Measurements from ENCODE around the gene TBC1D16.
A peak's percentile ranks its signal among the peaks of the same experiment; 100 is the strongest.
"Not testable (repeated sequence)": the region's sequence is repeated elsewhere in the genome, so short reads cannot be mapped to it uniquely, and the experiment has no call there.

The TBC1D16 gene

DNA sequence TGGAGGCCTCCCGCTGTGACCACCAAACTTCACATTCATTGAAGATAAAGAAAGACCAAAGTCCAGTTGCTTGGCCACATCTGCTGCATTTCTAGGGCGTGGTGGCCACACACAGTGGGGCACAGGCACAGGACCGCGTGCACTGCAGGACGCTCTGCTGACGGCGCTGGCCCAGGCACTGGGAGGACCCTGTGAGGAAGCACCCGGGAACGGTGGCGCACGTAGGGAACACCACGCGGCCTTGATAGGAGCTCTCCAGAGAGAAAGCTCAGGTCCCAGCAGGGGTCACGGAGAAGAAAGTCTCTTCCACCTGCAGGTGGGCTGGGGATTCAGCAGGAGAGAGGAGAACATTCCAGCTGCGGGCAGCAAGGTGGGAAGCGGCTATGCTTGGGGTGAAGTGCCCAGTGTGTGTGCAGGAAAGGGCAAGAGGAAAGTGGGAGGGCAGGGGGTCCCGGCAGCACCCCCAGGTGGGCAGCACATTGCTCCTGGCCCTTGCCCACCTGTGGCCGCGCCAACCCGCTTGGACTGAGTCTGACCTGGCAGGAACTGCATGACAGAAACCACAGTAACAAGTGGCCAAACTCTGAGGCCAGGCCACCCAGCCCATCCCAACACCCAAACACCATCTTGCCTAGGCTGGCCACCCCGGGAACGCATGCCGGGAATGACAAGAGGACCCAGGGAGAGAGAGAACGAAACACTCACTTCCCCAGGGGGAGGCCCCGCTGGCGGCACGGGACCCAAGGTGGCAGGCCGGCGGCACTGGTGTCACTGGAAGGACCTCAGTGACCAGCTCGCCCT, 32.8 kb downstream of the TBC1D16 start:
- no peak for DNase-seq

DNA sequence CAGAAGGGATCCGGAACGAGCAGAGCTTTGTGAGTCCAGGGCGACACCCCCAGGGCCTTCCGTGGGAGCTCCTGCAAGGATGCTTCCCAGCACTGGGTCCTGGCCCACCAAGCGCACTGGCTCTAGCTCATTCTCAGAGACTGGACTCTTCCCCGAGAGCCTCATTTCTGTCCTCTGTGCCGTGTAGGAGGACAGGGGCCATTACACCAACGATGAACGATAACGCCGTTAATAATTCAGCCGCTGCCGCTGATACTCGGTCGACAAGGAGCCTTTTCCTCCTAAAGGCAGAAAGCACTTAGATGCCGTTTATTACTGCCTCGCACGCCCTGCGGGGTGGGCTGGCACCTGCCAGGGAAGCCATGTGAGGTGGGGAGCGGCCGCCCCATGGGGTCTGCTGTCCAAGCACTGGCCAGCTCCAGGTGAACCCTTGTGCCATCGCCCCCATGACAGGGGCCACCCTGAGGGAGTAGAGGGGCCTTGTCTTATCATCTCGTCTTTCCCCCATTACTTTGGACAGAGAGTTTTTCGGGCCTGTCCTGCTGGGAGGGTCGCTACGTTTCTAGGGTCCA, 33.5 kb downstream of the TBC1D16 start:
- DNase-seq, result no peak

DNA sequence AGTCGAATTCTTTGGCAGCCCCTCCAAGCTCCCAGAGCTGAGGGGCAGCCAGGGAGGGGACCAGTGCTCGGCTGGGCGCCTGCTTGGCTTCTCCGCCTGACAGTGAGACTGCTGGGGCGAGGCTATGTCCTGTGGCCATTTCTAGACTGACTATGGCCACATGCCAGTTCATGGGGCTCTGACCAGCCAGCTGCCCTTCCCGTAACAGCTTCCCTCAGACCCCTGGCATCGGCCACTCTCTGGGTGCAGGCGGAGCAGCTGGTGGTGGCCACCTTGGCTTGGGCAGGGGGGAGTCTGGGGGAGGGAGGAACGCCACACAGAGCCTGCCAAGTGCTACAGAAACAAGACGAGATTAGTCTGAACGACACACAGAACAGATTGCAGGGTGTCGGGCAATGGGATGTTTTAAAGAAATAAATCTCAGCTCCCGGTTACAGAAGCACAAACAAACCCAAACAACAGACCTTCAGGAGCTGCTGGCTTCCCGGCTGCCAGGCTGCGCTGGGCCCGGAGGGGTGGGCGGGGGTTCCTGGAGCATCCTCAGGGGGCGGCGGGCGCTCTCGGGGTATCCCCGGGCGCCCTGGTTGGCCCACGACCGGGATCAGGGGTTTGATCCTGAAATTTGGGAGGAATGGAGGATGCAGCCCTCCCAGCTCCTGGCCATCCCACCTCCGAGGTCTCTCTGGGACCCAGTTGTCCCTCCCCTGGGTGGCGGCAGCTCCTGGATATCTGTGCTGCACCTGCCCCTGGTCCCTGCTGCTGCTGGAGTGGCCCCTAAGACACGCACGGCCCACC, 34.5 kb downstream of the TBC1D16 start:
- DNase-seq, result no peak

DNA sequence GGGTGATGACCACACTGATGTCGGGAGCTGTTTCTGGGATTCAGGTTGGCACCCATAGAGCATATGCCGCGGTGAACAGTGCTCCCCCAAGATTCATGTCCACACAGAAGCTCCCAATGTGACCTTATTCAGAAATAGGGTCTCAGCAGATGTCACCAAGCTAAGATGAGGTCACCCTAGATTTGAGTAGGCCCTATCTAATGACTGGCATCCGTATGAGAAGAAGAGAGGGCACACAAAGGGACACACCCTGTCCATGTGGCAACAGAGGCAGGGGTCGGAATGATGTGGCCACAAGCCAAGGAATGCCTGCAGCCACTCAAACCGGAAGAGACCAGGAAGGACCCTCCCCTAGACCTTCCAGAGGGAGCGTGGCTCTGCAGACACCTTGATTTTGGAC, 35.5 kb downstream of the TBC1D16 start:
- DNase-seq, result no peak

DNA sequence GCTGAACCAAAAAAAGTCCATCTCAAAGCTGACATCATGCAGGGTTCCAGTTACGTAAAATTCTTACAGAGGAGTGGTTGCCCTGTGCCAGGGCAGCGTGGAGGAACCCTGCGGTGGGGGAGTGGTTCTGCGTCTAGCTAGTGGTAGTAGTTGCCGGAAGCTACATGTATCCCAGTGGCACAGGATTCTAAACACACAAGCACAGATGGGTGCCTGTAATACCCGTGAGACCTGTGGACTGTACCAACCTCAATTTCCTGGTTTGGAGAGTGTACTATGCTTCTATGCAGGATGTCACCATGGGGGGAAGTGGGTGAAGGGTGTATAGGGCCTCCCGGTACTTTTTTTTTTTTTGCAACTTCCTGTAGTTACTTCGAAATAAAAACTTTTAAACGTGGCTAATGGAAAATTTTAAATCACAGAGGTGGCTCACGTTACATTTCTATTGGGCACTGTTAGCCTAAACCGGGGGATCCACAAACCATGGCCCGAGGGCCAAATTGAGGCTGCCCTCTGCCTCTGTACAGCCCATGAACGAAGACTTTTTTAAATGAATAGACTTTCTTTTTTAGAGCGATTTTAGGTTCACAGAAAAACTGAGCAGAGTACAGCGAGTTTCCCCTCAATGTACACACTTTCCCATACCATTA, 38.5 kb downstream of the TBC1D16 start:
- DNase-seq, result peak; percentile 89

DNA sequence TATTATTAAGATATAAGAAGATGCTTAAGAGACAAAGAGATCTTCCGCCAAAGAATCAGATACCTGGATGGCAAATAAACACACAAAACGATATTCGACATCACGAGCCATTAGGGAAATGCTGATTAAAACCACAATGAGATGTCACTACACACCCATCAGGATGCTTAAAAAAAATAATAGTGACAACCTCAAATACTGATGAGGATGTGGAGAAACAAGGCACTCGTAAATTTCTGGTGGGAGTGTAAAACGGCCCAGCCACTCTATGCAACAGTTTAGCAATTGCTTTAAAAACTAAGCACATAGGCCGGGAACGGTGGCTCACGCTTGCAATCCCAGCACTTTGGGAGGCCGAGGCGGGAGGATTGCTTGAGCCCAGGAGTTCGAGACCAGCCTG, 39.4 kb downstream of the TBC1D16 start:
- DNase-seq, result no peak

DNA sequence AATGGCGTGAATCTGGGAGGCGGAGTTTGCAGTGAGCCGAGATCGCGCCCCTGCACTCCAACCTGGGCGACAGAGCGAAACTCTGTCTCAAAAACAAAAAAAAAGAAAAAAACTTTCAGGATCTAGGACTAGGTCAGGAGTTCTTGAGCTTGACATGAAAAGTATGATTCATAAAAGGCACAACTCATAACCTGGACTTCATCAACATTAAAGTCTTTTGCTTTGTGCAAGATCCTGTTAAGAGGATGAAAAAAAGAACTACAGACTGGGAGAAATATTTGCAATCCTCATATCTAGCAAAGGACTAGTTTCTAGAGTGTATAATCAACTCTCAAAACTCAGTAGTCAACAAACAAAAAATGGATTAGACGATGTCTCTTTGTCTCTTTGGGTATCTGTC, 40.0 kb downstream of the TBC1D16 start:
- DNase-seq, result no peak

DNA sequence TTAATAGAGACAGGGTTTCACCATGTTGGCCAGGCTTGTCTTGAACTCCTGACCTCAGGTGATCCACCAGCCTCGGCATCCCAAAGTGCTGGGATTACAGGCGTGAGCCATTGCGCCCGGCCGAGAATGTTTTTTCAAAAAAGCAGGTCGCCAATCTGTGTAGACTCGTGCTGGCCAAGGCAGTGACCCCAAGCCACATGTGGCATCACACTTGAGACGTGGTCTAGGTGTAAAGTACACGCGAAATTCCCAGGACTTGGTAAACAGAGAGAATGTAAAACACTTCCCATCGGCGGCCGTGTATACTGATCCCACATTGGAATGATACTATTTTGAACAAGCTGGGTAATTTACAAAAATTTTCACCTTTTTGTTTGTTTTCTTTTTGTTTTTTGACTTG, 41.1 kb downstream of the TBC1D16 start:
- no peak for DNase-seq

DNA sequence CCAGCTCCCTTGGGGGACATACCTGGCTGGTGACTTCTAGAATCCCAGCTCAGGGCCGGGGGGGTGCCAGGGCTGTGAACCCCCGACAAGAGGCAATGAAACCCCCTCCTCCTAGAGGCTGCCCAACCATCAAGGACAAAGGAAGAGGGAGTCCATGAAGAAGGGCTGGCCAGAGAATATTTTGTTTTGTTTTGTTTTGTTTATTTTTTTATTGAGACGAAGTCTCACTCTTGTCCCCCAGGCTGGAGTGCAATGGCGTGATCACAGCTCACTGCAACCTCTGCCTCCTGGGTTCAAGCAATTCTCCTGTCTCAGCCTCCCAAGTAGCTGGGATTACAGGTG, 41.5 kb downstream of the TBC1D16 start:
- DNase-seq, result not testable (repeated sequence)

DNA sequence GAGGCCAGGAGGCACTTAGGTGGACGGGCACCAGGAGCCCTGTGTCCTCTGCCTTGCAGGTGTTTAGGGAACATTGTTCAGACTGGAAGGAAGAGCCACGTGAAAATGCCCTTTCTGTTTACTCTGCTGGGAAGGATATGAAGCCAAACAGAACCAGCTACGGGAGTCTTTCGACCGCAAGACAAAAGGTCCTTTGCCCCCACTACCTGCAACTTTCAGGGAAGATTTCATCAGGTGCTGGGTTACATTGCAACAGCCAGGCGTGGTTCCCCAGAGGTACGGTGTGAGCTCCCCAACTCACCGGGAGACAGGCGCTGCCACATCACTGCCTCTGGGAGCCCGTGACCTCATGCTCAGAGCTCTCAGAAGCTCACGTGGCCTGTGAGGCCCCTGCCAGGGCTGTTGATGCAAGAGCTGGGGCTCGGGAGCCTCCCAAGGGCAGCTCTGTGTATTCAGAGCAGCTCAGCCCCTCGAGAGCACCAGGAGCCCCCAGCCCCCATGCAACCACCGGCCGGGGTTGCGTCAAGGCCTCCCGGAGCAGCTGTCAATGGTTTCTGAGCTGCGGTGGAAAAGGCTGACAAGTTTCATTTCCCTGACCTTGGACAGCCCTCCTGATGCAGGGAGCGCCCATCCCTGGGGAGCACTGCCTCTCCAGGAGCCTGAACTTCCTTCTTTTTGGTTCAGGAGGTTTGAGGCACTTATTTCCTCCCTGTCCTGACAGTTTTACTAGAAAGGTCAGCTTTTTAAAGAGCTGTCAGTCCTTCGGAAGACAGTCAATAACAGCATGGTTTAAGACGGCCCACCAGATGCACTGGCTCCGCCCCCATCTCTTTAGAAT, 42.1 kb downstream of the TBC1D16 start:
- peak; percentile 64 for DNase-seq

DNA sequence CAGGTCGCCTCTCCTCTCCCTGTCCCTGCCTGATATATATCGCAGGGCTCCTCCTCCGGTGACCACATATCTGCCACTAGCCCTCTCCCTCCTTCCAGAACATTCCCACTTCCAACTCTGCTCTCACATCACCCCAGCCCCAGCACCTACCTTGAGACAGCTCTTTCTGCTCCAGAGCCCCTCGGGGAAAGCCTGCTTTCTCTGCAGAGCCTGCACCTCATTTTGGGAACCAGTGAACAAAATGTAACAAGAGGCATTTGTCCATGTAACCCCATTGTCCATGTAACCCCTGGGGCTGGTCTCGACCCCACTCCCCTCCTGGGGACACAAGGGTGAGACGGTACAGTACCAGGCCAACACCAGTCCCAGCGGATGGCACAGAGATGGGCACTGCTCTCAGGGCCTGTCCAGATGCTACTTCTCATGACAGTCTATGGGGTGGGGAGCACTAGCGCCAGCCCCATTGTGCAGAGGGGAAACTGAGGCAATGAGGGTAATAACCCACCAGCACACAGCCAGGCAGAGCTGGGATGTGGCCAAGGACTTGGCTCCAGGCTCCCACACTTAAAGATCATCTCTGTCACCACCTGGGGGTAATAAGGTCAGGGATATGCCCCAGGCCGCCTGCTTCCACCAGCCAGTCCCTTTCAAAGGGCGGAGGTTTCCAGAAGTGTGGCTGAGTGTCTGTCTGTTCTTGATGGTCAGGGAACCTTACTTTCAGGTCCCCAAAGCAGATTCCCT, 42.9 kb downstream of the TBC1D16 start:
- DNase-seq, result no peak

DNA sequence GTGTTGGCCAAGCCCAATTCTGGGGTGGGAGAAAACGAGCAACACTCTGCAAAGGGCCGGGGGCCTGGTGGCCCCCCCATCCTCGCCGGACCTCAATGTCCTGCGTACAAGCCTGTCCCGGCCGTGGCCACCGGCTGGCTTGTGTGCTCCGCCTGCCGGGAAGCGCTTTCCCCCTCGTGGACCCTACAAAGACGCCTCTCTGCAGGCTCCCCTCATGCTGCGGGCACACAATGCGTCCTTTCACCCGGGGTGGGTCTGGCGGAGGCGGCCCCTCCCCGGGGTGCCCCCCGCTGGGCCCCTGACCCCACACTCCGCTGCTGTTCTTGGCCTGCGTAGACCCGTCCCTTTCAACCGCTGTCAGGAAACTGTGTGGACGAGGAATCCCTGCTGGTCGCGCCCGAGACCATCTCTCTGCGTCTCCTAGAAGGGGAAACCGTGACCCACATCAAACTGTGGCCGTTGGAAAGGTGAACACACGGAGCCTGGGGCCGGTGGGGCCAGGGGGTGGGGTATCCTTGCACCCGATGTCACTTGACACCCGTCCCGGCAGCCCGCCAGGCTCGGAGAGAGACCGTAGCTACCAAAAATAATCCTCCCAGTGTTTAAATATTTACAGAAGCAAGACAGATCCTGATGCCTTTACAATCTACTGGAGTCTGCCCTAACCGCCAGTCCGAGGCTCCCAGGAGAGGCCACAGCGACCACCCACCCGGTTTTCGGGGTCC, 43.6 kb downstream of the TBC1D16 start:
- DNase-seq, result no peak

DNA sequence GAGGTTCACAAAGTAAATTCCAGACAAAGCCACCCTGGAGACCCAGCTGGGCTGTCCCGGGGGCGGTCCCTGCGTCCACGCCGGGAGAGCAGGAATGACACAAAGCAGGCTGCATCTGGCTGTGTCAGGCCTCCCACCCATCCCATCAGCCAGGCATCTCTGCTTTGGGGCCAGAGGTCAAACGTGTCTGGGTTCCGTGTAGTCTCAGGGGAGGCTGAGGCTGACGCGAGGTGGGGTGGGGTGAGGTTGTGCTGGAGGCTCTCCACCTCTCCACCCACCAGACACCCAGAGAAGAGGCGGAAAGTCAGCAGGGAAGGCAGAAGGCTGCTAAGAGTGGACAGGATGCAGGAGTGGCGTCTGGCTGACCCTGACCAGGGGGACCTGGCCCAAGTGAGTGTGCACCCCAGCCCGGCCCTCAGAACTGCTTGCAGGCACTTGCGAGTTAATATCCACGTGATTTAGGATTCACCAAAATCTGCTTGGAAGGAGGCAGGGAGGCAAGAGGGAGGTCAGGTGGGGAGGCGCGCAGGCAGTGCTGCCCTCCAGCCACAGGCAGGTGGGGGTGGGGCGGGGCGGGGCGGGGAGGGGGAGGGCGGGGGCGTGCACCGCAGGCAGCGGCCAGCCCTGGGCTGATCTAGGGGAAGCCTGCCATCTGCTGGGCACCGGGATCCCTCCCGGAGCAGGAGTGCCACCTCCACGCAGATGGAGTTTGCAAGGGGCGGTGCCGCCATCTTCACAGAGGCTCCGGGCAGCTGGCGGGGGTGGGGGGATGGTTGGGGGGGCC, 44.3 kb downstream of the TBC1D16 start:
- peak; percentile 86 for DNase-seq

DNA sequence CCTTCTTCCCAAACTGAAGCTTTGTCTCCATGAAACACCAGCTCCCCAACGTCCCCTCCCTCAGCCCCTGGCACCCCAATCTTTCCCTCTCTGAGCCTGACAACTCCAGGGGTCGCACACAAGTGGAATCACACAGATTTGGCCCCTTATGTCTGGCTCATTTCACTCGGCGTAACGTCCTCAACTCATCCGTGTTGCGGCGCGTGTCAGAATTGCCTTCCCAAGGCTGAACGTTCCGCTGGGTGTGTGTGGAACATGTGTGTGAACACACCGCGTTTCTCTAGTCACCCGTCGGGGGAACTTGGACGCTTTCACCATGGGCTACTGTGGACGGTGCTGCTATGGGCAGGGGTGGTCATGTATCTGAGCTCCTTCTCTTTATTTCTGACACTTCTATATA, 45.0 kb downstream of the TBC1D16 start:
- DNase-seq, result no peak

DNA sequence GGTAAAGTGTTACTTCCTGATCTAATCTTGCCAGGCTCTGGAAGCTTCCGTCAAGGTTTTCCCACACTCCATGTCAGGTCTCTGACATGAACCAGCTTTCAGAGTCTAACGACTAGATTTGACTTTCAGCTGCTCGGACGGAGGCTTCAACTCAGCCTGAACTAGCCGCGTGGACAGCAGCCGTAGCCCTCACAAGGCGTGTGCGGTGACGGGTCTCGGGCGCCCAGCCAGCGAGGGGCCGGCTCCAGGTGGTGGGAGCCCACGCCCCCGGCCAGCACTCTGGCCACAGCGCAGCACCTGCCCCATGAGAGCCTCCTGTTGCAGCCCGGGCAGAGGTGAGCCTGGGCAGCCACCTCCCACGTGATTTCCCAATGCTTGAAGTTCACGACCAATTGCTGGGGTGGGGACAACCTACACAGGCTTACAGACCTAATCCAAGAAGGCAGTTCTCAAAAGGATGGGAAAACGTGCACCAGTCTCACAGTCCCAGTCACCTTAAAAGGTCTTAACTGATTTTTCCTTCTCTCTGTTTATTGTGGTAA, 45.5 kb downstream of the TBC1D16 start:
- DNase-seq, result no peak

DNA sequence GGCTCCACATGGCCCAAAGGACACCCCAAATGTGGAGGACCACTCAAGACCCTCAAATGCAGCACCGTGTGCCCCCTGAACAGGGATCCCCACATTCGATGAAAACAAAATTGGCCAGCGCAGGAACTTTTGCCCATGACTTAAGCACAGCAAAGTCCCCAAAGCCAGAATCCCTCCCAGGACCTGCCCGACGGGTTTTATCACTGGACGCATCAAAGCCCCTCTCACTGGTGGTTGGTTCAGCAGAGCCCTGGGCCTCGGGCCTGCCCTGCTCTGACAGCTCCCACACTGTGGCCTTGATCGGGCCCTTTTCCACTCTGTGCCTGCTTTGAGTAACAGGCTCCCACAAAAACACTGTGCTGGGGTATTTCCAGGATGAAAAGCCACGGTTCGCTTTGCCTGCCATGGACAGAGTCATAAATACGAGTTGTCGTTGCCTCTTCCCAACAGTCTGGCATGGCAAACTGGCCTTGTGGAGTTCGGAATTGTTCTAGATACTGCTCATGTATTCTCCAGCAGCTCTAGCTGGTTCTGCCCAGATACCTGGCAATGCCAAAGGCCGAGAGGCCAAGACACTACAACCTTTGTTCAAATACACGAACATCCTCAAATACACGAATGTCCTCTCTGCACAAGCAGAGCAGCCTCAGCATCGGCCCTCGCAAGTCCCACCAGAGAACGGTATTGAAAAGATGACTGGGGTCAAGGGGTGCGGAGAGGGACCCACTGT, 46.4 kb downstream of the TBC1D16 start:
- DNase-seq, result no peak

DNA sequence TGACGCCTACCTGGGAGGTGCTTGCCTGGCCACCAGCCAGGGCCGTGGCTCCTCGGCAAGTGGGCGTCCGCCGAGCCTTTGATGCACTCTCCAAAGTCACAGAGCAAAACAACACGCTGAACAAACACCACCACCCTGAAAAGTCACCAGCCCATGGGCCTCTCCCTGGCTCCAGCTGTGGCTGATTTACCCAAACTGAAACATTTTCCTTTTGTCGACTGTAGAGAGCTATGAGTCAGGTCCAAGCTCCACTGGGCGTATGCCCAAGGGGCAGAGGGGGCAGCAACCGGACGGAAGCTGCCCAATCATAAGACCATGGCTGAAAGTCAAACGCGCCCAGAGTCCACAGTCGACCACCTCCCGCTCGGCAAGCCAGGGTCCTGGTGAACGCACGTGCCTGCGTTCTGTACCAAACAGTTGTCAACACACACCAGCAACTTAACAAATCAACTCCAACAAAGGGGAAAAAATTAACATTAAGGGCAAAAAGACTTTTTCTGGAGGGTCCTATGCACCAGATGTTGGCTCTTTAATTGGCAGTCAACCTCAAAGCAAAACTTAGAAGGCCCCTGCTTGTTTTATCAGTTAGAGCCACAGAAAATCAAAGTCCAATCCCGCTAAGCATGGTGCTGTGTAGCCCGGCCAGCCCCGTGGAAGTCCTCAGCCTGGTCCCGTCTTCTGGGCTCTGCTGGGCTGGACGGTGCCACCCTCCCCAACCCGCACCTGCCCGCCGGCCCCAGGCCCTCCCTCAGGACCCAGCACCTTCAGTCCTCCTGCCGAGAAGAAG, 47.3 kb downstream of the TBC1D16 start:
- DNase-seq, result no peak

DNA sequence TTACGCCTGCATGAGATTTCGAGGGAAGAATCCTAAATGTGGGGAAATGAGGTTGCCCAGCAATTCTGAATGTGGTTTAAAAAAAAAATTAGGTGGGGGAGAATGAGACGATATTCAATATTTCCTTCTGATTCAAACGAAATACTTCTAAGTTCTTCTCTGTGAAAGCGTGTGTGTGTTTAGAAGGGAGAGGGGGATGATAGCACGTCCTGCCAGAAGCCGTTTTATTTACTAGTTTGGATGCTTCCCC, 47.8 kb downstream of the TBC1D16 start:
- no peak for DNase-seq
